Right lobe of liver (tissue), 4 donors: ENCODE data around the gene DDB1.

Experiments used
- CTCF ChIP-seq, 4 donors: fragments of 200-600 bp in 3 of 4; fragments of 450-650 bp in 1 of 4; IDR thresholded peaks; one replicate each; pipeline versions ENCODE4 v1.5.1 to v1.8.0; 2016 to 2022; ENCODE audit warnings: antibody characterized with exemption in 4 of 4, mild to moderate bottlenecking in 2 of 4
- POLR2A ChIP-seq: fragments of 450-650 bp; IDR thresholded peaks from one replicate; pipeline ENCODE4 v1.6.1; 2017; ENCODE audit warnings: antibody characterized with exemption, mild to moderate bottlenecking
- donor health status: DM: no; HTN: no; CAD: no.
- donor health status: DM: no; HTN: no; CAD: no.
- donor health status: DM: no; HTN: yes; CAD: no.

GRCh38 chr11:61378713-61379313, 45.9 kb upstream of the DDB1 start:
- no peak for TF ChIP-seq CTCF (IDR thresholded peaks at IDR 0.05)
- TF ChIP-seq POLR2A = no peak
